Activated T-cell treated with anti-CD3 and anti-CD28 coated beads, Interleukin-2, amount 50 U/mL, for 4 hours (primary cell): ENCODE results near the gene PABPN1. TPM values are rescaled to one million over a fixed set of nuclear protein-coding genes. Genes with fewer than 3 reads are reported as not detected.

Experiments
- ATAC-seq, 2 donors: fragments of 200-7000 bp; cut with Tn5 transposase; one replicate each; pipeline ENCODE4 v1.10.0; 2021
- DNase-seq: peaks from one replicate; pipeline ENCODE4 v3.0.0-alpha.2; 2020
- H3K27me3 Mint-ChIP-seq: one replicate; pipeline ENCODE4 v1.8.0; 2021; ENCODE audit warnings: low read depth, mixed read lengths
- H3K36me3 Mint-ChIP-seq: one replicate; pipeline ENCODE4 v1.8.0; 2022; ENCODE audit warnings: mixed read lengths; ENCODE audit not compliant: insufficient read depth
- H3K4me1 Mint-ChIP-seq: one replicate; pipeline ENCODE4 v1.8.0; 2021; ENCODE audit warnings: low read depth, mixed read lengths
- H3K4me3 Mint-ChIP-seq: one replicate; pipeline ENCODE4 v1.8.0; 2021; ENCODE audit warnings: mild to moderate bottlenecking, moderate library complexity, mixed read lengths
- H3K9me3 Mint-ChIP-seq: one replicate; pipeline ENCODE4 v1.8.0; 2021; ENCODE audit warnings: mixed read lengths
- total RNA-seq, 3 donors: library from RNA; stranded (reverse); gene quantifications; one replicate each; pipeline ENCODE4 v1.2.1, GENCODE V29; 2021

The PABPN1 gene
- total RNA-seq, 3 donors from 2014 or later = 319 to 339 (median 333) TPM

DNA sequence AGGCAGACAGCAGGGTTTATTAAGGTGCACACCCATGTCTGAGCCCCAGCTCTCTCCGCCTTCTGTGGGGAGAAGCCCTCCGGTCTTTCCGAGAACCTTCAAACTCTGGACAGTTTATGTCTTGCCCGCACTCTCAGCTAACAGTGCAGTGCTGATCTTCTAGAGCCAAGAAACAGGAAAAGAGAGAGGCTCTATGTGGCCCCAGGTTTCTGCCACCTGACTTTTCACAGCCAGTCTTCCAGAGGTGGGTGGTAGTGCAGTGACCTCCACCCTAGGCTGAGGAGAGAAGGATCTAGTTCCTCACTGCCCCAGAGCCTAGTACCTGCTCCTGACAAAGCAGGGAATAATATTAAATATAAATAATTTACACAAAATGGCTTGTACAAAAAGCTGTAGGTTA, 35.4 kb downstream of the PABPN1 start:
- Mint-ChIP-seq H3K9me3 (no peaks in the 10 kb centered on the region), H3K4me3 (no peak overlapping the region), H3K4me1 (peaks cover 6% of the 10 kb centered on the region), H3K36me3 (no peaks in the 10 kb centered on the region), H3K27me3 (peaks cover 37% of the 10 kb centered on the region)
- ATAC-seq = no peak
- no peak for DNase-seq

DNA sequence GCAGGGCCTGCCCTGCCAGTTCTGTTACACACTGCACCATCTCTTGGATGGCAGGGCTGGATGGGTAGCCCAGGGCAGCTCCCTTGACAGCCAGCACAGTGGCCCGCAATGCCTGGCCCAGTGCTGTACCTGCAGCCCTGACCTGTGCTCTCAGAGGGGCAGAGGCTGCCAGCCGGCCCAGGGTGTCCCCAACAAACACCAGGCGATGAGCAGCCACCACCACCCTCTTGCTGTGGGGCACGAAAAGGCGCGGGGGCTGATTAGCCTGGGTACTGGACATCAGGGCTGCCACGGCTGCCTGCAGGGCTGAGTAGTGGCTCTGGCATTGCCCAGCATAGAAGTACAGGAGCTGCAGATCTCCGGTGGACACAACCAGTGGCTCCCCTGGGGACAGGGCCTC, 36.0 kb downstream of the PABPN1 start:
- Mint-ChIP-seq H3K4me3 (no peak overlapping the region), H3K9me3 (no peaks in the 10 kb centered on the region), H3K36me3 (no peaks in the 10 kb centered on the region), H3K4me1 (peaks cover 6% of the 10 kb centered on the region), H3K27me3 (peaks cover 37% of the 10 kb centered on the region)
- ATAC-seq (no peak), DNase-seq (no peak)

DNA sequence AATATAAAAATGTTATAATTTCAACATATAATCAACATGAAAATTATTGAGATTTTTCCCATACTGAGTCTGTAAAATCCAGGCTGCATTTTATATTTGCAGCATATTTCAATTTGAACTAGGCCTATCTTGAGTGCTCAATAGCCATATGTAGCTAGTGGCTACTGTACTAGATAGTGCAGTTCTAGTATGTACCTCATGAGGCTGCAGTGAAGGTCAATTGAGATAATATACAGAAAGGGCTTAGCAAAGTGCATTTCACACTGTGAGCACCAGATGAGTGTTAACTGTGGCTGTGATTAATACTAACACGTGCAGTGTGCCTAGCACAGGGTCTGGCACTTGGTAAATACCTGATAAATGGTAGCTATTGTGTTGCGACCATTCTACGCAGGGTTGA, 36.8 kb downstream of the PABPN1 start:
- Mint-ChIP-seq H3K4me1 (peaks cover 2% of the 10 kb centered on the region), H3K9me3 (no peaks in the 10 kb centered on the region), H3K27me3 (peaks cover 35% of the 10 kb centered on the region), H3K36me3 (no peaks in the 10 kb centered on the region), H3K4me3 (no peak overlapping the region)
- DNase-seq = no peak
- no peak for ATAC-seq

DNA sequence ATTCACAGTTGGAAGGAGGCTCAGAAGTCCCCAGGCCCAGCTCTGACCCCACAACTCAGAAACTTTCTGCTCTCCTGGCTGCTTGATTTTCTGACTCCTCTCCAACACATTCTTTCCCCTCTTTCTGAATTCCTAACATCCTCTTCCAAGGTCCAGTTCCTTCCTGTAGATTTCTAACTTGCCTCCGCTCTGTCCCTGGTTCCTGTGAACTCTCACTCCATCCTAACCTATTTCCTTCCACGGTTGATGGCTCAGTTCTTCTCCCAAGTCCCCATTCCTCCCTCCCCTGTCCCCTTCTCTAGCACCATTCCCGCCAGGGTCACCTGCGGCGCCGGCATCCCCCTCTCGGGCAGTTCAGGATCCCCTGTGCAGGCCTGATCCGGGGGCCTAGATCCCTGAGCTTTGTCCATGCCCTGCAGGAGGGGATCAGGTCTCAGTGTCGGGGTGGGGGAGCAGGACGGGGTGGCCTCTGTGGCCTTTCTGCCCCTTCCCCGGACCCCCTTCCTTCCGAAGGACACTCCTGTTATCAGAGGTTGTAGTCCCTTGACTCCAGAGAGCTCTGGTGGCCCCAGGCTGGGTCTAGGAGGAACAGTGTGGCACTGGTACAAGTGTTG, 37.4 kb downstream of the PABPN1 start:
- no peaks in the 10 kb centered on the region for H3K4me1 Mint-ChIP-seq
- ATAC-seq (no peak), DNase-seq (no peak)
- no peaks in the 10 kb centered on the region for H3K9me3 Mint-ChIP-seq
- H3K36me3 Mint-ChIP-seq = no peaks in the 10 kb centered on the region
- H3K27me3 Mint-ChIP-seq = peaks cover 32% of the 10 kb centered on the region
- no peak overlapping the region for H3K4me3 Mint-ChIP-seq

DNA sequence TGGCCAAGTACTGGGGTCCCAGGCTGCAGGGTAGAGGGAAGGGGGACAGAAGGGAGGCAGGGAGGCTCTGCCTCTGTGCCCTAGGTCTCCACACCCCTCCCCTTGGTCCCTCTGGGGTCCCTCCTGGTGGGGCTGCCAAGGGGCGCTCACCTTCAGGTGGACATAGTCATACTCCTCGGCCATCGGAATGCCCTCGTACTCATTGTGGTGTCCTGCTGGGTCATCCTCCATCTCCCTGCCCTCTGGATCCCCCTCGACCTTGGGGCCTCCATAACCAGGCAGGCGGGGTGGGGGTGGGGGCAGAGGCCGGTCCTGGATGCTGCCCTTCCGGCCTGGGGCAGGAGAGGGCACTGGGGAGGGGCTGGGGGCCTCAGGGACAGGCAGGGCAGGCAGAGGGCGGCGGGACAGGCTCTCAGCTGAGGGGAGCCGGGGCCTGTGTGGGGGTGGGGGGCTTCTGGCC, 37.9 kb downstream of the PABPN1 start:
- H3K9me3 Mint-ChIP-seq = no peaks in the 10 kb centered on the region

DNA sequence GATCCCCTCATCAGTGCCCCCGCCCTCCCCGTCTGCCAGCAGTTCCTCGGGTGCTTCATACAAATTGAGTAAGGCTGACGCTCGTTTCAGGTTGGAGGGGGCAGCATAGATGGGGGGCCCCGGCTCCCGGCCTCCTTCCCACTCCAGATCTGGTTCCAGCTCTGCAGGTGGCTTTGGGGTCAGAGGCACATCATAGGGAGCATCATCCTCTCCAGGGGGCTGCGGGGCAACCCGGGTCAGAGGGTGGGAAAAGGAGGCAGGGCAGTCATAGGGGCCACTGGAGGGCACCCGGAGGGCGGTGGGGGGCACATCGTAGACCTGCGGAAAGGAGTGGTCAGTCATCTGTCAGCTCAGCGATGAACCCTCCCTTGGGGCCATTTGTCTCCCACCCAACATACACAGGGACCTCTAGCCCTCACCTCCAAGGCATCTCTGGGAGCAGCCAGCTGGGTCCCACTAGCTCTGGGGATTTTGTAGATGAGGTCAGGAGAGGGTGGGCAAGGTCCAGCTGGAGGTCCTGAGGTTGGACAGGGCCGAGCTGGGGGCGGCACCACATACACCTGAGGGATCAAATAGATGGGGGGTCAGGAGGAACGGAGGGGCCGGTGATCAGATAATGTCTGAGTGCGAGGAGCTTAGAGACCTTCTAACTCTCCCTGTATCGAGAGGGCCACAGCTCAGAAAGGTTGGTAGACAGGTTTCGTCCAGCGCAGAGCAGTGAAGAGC, 38.6 kb downstream of the PABPN1 start:
- no peak overlapping the region for H3K4me3 Mint-ChIP-seq
- DNase-seq (no peak), ATAC-seq (no peak)
- H3K27me3 Mint-ChIP-seq = peaks cover 31% of the 10 kb centered on the region
- no peaks in the 10 kb centered on the region for H3K9me3 Mint-ChIP-seq
- no peaks in the 10 kb centered on the region for H3K36me3 Mint-ChIP-seq
- H3K4me1 Mint-ChIP-seq = no peaks in the 10 kb centered on the region

More for the DNA sequence above, 37.9 kb downstream of the PABPN1 start:
- peaks cover 30% of the 10 kb centered on the region for H3K27me3 Mint-ChIP-seq
- DNase-seq (no peak), ATAC-seq (no peak)
- no peaks in the 10 kb centered on the region for H3K36me3 Mint-ChIP-seq
- no peak overlapping the region for H3K4me3 Mint-ChIP-seq
- H3K4me1 Mint-ChIP-seq = no peaks in the 10 kb centered on the region

DNA sequence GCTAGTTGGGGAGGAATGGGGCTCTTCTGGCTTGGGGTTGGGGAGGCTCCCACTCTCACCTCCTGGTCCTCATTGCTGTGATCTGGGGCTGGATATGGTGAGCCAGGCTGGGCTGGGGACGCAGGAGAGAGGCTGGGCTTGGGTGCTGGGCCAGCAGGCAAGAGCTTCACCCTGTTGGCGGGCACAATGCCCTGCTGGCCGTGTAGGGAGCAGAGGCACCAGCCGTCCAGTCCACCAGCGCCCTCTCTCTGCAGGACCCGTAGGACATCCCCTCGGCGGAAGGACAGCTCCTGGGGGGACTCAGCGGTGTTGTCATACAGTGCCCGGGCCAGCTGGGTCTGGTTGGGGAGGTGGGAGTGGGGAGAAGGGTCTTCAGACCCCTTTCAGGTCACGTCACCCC, 39.2 kb downstream of the PABPN1 start:
- no peaks in the 10 kb centered on the region for H3K9me3 Mint-ChIP-seq
- no peaks in the 10 kb centered on the region for H3K36me3 Mint-ChIP-seq
- ATAC-seq = no peak
- DNase-seq = no peak
- peaks cover 26% of the 10 kb centered on the region for H3K27me3 Mint-ChIP-seq
- H3K4me1 Mint-ChIP-seq = no peaks in the 10 kb centered on the region
- no peak overlapping the region for H3K4me3 Mint-ChIP-seq

DNA sequence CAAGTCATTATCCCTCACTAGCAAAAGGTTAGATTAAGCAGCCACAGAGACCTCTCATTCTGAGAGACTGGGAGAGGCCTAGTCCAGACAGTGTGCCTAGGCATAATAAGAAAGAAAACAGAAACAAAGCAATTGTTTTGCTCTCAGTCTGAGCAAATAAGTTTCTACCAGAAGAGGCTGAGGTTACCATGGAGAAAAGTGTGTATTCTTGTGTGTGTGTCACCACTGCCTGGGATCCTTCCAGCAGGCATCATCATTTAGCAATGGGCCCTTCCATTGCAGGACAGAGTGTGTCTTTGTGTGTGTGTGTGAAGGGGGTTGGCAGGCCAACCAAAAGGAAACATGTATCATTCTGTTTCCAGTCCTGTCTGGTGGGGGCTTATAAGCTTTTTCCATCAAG, 40.1 kb downstream of the PABPN1 start:
- Mint-ChIP-seq H3K27me3 (peaks cover 22% of the 10 kb centered on the region), H3K4me3 (no peak overlapping the region), H3K36me3 (no peaks in the 10 kb centered on the region), H3K4me1 (no peaks in the 10 kb centered on the region), H3K9me3 (no peaks in the 10 kb centered on the region)
- DNase-seq (no peak), ATAC-seq (peak; percentile 32 to 34)

DNA sequence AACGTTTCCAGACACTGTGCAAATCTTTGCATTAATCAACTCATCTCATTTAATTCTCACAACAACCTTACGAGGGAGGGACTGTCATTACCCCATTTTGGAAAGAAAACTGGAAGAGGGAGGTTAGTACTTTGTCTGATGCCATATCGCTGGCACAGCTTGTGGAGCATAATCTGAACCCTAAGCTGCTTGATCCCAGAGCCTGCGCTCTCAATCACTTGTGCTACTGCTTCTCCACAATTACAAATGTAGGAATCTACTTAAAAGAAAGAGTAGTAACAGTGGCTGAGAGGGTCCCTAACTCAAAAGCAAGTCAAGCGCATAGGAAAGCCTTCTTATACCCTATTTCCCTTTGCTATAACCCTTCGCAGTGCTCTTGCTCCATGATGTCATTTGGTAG, 40.5 kb downstream of the PABPN1 start:
- H3K27me3 Mint-ChIP-seq = peaks cover 23% of the 10 kb centered on the region
- H3K36me3 Mint-ChIP-seq = no peaks in the 10 kb centered on the region
- H3K4me3 Mint-ChIP-seq = no peak overlapping the region
- H3K9me3 Mint-ChIP-seq = no peaks in the 10 kb centered on the region
- no peak for DNase-seq
- no peaks in the 10 kb centered on the region for H3K4me1 Mint-ChIP-seq
- ATAC-seq = no peak

DNA sequence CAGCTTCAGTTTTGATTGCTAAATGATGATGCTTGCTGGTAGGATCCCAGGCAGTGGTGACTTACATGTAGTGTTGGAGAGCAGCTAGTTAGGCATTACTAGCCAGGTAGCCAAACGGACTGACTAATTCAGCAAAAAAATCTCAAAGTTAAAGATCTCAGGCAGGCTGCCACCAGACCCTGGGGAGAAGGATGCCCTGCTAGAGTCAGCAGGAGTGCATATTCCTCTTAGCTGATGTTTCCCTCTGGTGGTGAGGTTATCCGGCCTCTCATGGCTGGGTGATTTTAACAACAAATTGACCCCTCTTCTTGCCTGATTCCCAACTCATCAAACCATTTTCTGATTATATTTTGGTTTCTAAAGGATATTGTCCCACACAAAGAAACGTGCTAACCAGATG, 40.9 kb downstream of the PABPN1 start:
- Mint-ChIP-seq H3K4me1 (no peaks in the 10 kb centered on the region), H3K9me3 (no peaks in the 10 kb centered on the region), H3K36me3 (no peaks in the 10 kb centered on the region), H3K4me3 (no peak overlapping the region), H3K27me3 (peaks cover 27% of the 10 kb centered on the region)
- DNase-seq (no peak), ATAC-seq (no peak)

DNA sequence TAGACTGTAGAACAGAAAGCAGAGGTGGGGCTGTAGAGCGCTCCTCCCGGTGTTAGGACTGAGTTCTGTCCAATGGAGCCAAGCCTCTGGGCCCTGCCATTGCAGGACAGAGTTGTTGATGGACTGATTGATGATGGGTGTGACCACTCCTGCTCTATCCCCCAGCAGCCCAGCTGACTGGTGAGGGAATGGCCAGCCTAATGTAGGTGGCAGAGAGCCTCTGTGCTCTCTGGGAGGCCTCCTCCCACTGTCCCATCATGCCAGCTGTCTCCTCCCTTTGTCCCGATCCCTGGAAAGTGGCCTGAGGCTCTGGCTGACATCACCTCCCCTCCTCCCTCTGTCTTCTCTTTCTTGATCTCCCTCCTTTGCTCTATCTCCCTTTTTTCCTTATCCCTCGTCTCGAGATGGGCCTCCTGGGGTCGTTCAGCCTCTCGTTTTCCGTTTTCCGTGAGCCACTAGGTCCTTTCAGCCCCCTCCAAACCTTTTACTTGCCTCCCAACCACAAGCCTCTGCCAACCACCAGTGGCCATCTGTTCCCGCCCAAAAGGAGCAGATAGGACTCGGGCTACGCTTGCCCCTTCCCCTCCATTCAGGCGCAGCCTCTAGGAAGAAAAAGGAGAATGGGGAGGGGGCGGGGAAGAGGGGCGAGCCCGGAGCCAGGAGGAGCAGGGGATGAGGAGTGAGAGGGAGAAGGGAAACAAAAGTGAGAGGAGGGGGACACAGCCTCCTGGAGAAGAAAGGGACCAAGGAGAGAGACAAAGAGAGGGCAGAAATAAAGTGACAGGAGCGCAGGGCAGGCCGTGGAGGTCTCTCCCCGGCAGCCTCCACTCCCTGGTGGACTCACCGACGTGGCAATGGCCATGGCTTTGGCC, 43.1 kb downstream of the PABPN1 start:
- Mint-ChIP-seq H3K27me3 (peaks cover 35% of the 10 kb centered on the region), H3K36me3 (no peaks in the 10 kb centered on the region), H3K9me3 (no peaks in the 10 kb centered on the region), H3K4me1 (no peaks in the 10 kb centered on the region), H3K4me3 (no peak overlapping the region)
- DNase-seq (no peak), ATAC-seq (no peak)

DNA sequence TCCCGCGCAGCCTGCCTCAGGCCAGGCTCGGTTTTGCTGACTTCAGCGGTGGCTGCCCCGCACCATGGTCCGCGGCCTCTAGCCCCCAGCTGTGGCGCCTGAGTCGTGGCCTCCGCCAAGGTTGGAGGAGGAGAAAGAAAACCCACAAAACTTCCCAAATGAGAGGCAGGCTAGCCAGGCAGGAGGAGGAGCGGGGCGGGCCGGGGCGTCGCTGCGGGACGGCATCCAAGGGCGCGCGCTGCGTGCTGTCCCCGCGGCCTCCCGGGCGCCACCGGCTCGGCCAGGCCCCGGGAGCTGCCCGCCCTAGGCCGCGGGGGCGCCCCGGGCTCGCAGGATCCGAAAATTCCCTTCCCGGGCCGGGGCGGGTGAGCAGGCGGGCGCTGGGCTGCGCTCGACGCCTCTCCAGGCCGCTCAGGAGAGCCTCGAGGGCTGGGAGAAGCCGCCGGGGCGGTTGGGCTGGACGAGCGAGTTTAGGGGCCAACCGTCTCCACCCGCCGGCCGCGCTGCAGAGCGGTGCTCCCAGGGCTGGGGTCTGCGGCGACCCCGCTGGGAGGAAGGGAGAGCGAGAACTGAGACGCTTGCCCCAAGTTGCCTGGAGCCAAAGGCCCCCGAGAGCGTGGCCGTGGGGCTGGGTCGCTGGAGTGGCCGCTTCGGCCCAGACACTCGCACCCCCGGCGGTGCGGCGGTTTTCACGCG, 43.9 kb downstream of the PABPN1 start, which contains the start of gene EFS:
TSS of gene EFS (minus strand) at position 137 of the 696 bp plus-strand sequence. CDS start 147 bp downstream, outside the sequence.
- H3K36me3 Mint-ChIP-seq = no peaks in the 10 kb centered on the region
- no peak for DNase-seq
- H3K4me1 Mint-ChIP-seq = no peaks in the 10 kb centered on the region
- ATAC-seq = peak; percentile 16 to 20
- H3K27me3 Mint-ChIP-seq = peaks cover 31% of the 10 kb centered on the region
- no peak within 1 kb of the TSS for H3K4me3 Mint-ChIP-seq
- no peaks in the 10 kb centered on the region for H3K9me3 Mint-ChIP-seq

DNA sequence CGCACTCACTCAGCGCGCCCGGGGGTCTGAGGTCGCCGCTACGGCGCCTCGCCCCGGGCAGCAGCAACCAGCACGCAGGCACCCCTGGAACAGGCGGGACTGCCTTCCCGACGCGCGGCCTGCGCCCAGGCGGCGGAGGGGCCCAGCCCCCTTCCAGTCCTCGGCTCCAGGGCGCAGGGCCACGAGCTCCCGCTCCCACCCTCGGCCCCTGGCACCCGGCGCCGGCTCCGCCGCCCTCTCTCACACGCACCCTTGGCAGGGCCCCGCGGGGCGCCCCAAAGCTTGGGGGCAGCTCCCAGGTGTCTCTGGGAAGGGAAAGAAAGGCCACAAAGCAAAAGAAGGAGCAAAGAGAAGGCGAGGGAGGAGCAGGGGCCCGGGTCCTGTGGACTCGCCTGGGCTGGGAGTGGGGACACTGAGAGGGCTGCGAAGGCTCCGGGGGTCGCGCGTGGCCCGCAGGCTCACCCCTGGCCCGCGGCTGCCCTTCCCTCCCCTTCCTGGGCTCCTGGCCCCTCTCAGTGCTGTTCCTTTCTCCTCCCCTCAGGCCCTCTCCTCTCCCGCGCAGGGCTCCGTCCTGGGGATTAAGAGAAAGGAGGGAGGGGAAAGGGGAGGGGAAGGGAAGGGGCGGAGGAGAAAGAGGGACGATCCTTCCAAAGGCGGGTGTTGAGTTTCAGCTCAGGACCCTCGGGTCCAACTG, 44.6 kb downstream of the PABPN1 start:
- peaks cover 30% of the 10 kb centered on the region for H3K27me3 Mint-ChIP-seq
- peak in 1 of 2 donors; percentile 41 for ATAC-seq
- H3K36me3 Mint-ChIP-seq = no peaks in the 10 kb centered on the region
- DNase-seq = no peak
- no peaks in the 10 kb centered on the region for H3K4me1 Mint-ChIP-seq
- no peaks in the 10 kb centered on the region for H3K9me3 Mint-ChIP-seq
- no peak overlapping the region for H3K4me3 Mint-ChIP-seq
